Lung (tissue), 12 donors: Measurements from ENCODE around the gene ANO2. TPM values are rescaled to one million over a fixed set of nuclear protein-coding genes. Genes with fewer than 3 reads are reported as not detected.

Experiments used
- ATAC-seq: fragments of 200-7000 bp; cut with Tn5 transposase; one replicate; pipeline ENCODE4 v1.9.1; 2020; ENCODE audit warnings: moderate number of reproducible peaks; ENCODE audit not compliant: insufficient read depth, low FRiP score
- DNase-seq, 3 donors: peaks; one replicate each; pipeline ENCODE4 v3.0.0-alpha.2; 2013 to 2017
- H3K27ac ChIP-seq, 2 donors: one replicate each; pipeline ENCODE4 v1.5.1; 2013; ENCODE audit warnings: mild to moderate bottlenecking in 2 of 2, moderate library complexity in 2 of 2, control low read depth in 1 of 2, inconsistent platforms in 1 of 2, low read depth in 1 of 2, low read length in 1 of 2
- H3K27me3 ChIP-seq, 3 donors: one replicate each; pipeline ENCODE4 v1.5.1; 2013; ENCODE audit warnings: low read length in 2 of 3; ENCODE audit not compliant: control insufficient read depth in 3 of 3, insufficient read depth in 3 of 3
- H3K36me3 ChIP-seq, 4 donors: one replicate each; pipeline ENCODE4 v1.5.1; 2013; ENCODE audit warnings: low read length in 4 of 4, mild to moderate bottlenecking in 1 of 4, moderate library complexity in 1 of 4; ENCODE audit not compliant: control insufficient read depth in 4 of 4, insufficient read depth in 4 of 4
- H3K4me1 ChIP-seq, 5 donors: one replicate each; pipeline ENCODE4 v1.5.1; 2013; ENCODE audit warnings: low read length in 5 of 5, mild to moderate bottlenecking in 2 of 5, moderate library complexity in 1 of 5; ENCODE audit not compliant: control insufficient read depth in 5 of 5, insufficient read depth in 5 of 5
- H3K4me3 ChIP-seq: one replicate; pipeline ENCODE4 v1.5.1; 2013; ENCODE audit warnings: mild to moderate bottlenecking, control low read depth, moderate library complexity
- H3K9ac ChIP-seq, 2 donors: one replicate each; pipeline ENCODE4 v1.5.1; 2013; ENCODE audit warnings: low read length in 2 of 2, control low read depth in 1 of 2; ENCODE audit not compliant: insufficient read depth in 1 of 2
- H3K9me3 ChIP-seq, 4 donors: one replicate each; pipeline ENCODE4 v1.5.1; 2013; ENCODE audit warnings: low read length in 3 of 4, mild to moderate bottlenecking in 1 of 4, moderate library complexity in 1 of 4; ENCODE audit not compliant: control insufficient read depth in 4 of 4, insufficient read depth in 3 of 4
- WGBS, 2 donors: extraction: QIAGEN DNeasy Blood & Tissue Kit; methylation state at CpG; one replicate each; pipeline ENCODE4 v1.1.7; 2013; 5-methylcytosine and 5-hydroxymethylcytosine counted together
- polyA plus RNA-seq, 2 donors: library from polyadenylated mRNA; stranded (reverse); fragments of 200-250 nt; gene quantifications; one replicate each; pipeline ENCODE4 v1.2.1, GENCODE V29; 2013
- total RNA-seq, 2 donors: library from RNA; depleted of rRNA in 1 of 2; stranded (reverse); fragments of >200 nt in 1 of 2; gene quantifications; one replicate each; pipeline ENCODE4 v1.2.1, GENCODE V29; 2014 to 2021
- TF ChIP-seq, protein P1 (sequence below): IDR thresholded peaks from 2 replicates; pipeline ENCODE4 v1.5.1; 2012; ENCODE audit warnings: mild to moderate bottlenecking; ENCODE audit errors: control extremely low read depth, extremely low read depth
- donor health status: control.
- donor health status: control.
- donor health status: Bipolar disorder and iron deficiency.
- donor health status: healthy.
- donor health status: DM: yes; HTN: yes; CAD: no.

The ANO2 gene
- total and polyA plus RNA-seq, 4 donors, result 5.9 to 11.3 (median 7.4) TPM

DNA sequence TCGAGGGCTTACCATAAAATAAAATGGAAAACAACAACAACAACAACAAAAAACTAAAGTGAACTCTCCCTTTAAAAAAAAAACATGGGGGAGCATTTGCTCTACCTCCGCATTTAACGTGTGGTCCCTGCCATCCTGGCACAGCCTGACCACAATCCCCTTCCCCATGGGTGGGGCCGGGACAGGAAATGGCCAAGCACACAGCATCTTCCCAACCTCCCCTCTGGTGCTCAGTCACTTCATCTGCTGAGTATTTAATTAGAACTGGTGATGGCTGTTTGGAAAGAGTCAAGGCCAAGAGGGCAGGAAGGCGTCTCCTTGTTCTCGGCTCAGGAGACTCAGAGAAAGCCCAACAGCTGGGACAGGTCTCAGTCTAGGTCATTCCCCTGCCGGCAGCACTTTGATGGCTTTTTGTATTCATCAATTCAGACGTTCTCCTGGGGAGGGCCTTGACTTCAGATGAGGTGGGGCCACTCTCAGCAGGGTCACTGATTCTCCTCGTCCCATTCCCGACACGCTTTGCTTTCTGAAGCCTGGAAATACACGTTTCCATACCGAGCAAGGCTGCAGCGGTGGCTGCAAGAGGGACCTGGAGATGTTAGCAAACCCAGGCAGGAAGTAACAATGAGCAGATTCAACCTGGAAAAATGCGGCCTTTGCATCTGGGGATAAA, 44.4 kb downstream of the ANO2 start:
- H3K9ac ChIP-seq, result no peak overlapping the region
- 61 to 69% methylated on average over 15 of the region's 15 CpGs for WGBS, 2 donors
- no peak overlapping the region for H3K27ac ChIP-seq
- ATAC-seq (no peak), DNase-seq (no peak)
- H3K4me1 ChIP-seq, result peaks cover 0 to 3% (median 0%) of the 10 kb centered on the region in 5 donors
- peaks cover 0 to 7% (median 0%) of the 10 kb centered on the region in 3 donors for H3K27me3 ChIP-seq
- TF ChIP-seq, protein P1, sequence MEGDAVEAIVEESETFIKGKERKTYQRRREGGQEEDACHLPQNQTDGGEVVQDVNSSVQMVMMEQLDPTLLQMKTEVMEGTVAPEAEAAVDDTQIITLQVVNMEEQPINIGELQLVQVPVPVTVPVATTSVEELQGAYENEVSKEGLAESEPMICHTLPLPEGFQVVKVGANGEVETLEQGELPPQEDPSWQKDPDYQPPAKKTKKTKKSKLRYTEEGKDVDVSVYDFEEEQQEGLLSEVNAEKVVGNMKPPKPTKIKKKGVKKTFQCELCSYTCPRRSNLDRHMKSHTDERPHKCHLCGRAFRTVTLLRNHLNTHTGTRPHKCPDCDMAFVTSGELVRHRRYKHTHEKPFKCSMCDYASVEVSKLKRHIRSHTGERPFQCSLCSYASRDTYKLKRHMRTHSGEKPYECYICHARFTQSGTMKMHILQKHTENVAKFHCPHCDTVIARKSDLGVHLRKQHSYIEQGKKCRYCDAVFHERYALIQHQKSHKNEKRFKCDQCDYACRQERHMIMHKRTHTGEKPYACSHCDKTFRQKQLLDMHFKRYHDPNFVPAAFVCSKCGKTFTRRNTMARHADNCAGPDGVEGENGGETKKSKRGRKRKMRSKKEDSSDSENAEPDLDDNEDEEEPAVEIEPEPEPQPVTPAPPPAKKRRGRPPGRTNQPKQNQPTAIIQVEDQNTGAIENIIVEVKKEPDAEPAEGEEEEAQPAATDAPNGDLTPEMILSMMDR, result no peak
- H3K9me3 ChIP-seq, result no peaks in the 10 kb centered on the region
- H3K4me3 ChIP-seq, result no peak overlapping the region
- peaks cover 0 to 2% (median 0%) of the 10 kb centered on the region in 4 donors for H3K36me3 ChIP-seq

DNA sequence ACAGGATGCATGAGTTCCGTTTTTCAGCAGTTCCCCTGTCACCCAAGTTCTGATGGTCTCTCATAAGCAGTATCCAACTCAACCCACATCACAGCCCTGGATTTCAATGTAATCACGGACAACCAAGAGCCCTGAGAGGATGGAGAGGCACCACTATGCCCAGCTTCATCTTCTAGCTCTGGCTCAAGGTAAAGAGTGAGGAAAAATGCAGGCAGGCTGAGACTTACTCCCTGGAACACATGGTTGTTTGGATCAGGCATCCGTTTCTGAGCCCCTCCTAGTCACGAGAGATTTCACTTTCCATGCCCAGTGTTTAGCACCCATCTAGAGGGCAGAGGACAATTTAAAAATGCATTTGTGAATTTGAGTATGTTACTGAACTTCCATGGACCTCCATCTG, 45.0 kb downstream of the ANO2 start:
- peaks cover 0 to 2% (median 0%) of the 10 kb centered on the region in 4 donors for H3K36me3 ChIP-seq
- DNase-seq, result no peak
- no peak overlapping the region for H3K4me3 ChIP-seq
- H3K4me1 ChIP-seq, result peaks cover 0 to 3% (median 0%) of the 10 kb centered on the region in 5 donors
- no peak for ATAC-seq
- WGBS, 2 donors, result 58 to 63% methylated on average over 4 of the region's 4 CpGs
- H3K27me3 ChIP-seq, result peaks cover 0 to 7% (median 0%) of the 10 kb centered on the region in 3 donors
- H3K9ac ChIP-seq, result no peak overlapping the region
- no peaks in the 10 kb centered on the region for H3K9me3 ChIP-seq
- TF ChIP-seq, protein P1, result no peak
- H3K27ac ChIP-seq, result no peak overlapping the region

DNA sequence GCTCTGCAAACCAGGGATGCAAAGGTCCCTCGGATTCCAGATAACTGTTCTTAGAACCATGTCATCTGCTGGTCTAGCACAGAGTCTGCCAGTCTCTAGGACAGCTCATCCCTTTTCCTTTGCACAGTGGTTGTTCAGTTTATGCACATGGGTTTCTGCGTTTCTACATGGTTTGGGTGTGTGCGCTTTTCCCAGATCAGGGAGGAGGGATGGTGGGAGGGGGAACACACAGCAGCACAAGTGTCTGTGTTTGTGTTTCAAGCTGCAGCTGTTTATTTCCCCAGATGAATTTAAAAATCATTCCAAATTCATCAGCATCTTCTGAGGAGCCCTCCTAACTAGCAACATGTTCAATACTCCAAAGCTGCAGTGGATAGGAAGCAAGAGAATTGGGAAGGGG, 45.4 kb downstream of the ANO2 start:
- Histone ChIP-seq H3K9me3 (no peaks in the 10 kb centered on the region), H3K4me3 (no peak overlapping the region), H3K4me1 (peaks cover 0 to 3% (median 0%) of the 10 kb centered on the region in 5 donors), H3K27ac (no peak overlapping the region), H3K27me3 (peaks cover 0 to 7% (median 0%) of the 10 kb centered on the region in 3 donors), H3K9ac (no peak overlapping the region), H3K36me3 (peaks cover 0 to 2% (median 0%) of the 10 kb centered on the region in 4 donors)
- DNase-seq (no peak), ATAC-seq (no peak)
- TF ChIP-seq, protein P1, result no peak
- 72 to 92% methylated on average over 3 of the region's 3 CpGs for WGBS, 2 donors

DNA sequence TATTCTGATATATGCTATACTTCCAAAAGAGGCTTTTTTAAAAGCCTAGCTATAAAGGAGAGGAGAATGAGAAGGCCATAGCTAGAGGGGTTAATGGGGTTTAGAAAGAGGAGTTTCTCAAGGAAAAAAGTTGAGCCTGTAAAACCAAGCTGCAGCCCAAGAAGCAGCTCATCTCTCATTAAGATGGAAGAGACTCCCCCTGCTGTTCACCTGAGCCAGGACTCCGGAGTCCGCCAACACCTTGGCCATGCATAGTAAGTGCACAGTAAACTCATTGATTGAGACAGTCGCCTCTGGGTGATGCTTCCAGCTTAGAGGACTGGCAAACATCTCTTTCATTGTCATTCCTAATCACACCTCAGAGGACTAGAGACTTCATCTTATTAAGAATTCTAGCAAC, 46.2 kb downstream of the ANO2 start:
- Histone ChIP-seq H3K9ac (no peak overlapping the region), H3K4me1 (peaks cover 0 to 3% (median 0%) of the 10 kb centered on the region in 5 donors), H3K36me3 (no peaks in the 10 kb centered on the region), H3K9me3 (no peaks in the 10 kb centered on the region), H3K4me3 (no peak overlapping the region), H3K27me3 (peaks cover 0 to 7% (median 0%) of the 10 kb centered on the region in 3 donors), H3K27ac (no peak overlapping the region)
- TF ChIP-seq, protein P1, result no peak
- no peak for DNase-seq
- ATAC-seq, result no peak
- WGBS, 2 donors, result 85 to 89% methylated on average over 3 of the region's 3 CpGs
